GM13977 (cell line): Measurements from ENCODE around the gene MAGI2.

Experiments used
- DNase-seq: peaks from one replicate; pipeline ENCODE4 v3.0.0; 2012; ENCODE audit warnings: low spot score
- in situ Hi-C: fragments of 300-500 bp; cut with MboI; formaldehyde crosslinking; loops from one replicate; pipeline ENCODE4 v1.12.0; 2022; ENCODE audit warnings: low sequenced_read_pairs, low pct_unique_long_range_greater_than_20kb, mixed read lengths, inconsistent platforms; ENCODE audit not compliant: unreplicated experiment
- TF ChIP-seq, protein P1 (sequence below): IDR thresholded peaks from 2 replicates; pipeline ENCODE4 v1.5.1; 2012; ENCODE audit warnings: mild to moderate bottlenecking, control low read depth; ENCODE audit not compliant: insufficient read depth; ENCODE audit errors: extremely low read depth, missing control alignments

The MAGI2 gene

DNA sequence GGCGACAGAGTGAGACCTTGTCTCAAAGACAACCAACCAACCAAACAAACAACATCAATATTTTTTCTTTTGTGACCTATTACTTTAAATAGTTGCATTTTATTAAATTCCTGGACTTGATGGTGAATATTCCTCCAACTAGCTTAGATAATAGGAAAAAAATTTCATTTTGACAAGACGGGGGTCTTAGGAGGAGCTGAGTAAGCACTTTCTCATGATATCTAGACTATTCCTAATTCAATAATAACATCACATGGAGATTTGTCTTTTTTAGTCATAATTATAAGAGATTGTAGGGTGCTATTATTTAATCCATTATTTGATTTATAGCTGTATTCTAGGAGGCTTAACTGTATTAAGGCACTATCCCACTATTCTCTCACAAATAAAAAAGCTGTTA is 952.4 kb downstream of the MAGI2 start:
- TF ChIP-seq, protein P1, sequence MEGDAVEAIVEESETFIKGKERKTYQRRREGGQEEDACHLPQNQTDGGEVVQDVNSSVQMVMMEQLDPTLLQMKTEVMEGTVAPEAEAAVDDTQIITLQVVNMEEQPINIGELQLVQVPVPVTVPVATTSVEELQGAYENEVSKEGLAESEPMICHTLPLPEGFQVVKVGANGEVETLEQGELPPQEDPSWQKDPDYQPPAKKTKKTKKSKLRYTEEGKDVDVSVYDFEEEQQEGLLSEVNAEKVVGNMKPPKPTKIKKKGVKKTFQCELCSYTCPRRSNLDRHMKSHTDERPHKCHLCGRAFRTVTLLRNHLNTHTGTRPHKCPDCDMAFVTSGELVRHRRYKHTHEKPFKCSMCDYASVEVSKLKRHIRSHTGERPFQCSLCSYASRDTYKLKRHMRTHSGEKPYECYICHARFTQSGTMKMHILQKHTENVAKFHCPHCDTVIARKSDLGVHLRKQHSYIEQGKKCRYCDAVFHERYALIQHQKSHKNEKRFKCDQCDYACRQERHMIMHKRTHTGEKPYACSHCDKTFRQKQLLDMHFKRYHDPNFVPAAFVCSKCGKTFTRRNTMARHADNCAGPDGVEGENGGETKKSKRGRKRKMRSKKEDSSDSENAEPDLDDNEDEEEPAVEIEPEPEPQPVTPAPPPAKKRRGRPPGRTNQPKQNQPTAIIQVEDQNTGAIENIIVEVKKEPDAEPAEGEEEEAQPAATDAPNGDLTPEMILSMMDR, result no peak
- in situ Hi-C loops, result no loop called here
- DNase-seq, result no peak

DNA sequence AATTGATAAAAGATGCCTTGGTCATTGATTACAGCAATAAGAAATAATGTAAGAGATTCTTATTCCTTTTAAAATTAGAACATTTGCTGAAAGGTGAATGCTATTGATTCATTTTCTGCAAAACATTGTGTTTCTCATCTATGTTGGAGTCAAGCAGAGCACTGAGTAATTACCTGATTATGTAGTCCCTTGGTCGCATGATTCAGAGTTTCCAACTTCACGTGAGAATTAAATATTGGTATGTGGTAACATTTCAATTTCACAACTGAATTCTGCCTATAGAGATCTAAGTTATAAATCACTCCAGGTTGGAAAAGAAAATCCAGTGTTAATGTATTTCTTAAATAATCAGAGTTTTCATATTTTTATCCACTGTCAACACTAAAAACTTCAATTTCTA is 953.5 kb downstream of the MAGI2 start:
- in situ Hi-C loops, result no loop called here
- DNase-seq, result no peak
- TF ChIP-seq, protein P1, result no peak

DNA sequence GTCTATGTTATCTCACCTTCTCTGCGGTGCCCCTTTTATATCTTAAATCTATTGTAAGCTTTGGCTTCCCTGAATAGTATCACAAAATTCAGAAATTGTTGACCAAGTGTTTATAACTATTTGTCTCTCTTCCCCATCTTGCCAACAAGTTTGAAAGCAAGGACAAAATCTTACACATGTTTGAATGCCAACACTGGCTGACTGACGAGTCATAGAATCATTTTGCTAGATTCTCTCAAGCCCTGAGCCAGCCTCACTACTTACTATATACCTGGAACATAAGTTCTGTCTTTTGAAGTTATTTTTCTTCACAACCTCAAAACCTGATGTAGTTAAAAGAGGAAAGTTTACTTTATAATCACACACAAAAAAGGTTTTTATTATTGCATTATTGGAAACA is 954.2 kb downstream of the MAGI2 start:
- in situ Hi-C loops, result no loop called here
- no peak for DNase-seq
- TF ChIP-seq, protein P1, result no peak

DNA sequence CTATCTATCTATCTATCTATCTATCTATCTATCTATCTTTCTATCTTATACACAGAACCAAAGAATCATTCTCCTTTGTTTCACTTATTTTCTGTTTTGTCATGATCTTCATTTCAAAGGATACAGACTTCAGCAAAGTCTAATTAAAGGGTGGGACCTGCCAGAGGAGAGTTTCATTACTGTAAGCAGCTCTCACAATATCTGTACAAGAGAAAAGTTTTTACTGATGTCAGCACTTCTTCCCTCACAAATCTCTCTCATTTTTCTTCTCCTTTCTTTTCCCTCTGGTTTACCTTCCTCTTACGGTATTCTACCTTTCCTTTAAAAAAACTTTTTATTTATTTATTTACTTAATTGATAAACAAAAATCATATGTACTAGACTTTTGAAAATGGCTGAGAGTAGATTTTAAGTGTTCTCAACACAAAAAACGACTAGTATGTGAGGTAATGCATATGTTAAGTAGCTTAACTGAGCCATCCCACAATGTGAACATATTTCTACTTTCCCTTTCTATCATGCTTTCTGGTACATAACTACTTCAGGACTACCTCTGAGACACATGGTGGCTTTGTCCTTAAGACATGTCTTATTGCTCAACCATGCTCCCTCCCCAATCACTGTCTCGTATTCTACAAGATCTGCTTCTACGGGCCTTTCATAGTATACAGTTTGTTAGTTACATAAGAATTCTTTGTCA is 955.6 kb downstream of the MAGI2 start:
- in situ Hi-C loops, result no loop called here
- DNase-seq, result no peak
- TF ChIP-seq, protein P1, result no peak

DNA sequence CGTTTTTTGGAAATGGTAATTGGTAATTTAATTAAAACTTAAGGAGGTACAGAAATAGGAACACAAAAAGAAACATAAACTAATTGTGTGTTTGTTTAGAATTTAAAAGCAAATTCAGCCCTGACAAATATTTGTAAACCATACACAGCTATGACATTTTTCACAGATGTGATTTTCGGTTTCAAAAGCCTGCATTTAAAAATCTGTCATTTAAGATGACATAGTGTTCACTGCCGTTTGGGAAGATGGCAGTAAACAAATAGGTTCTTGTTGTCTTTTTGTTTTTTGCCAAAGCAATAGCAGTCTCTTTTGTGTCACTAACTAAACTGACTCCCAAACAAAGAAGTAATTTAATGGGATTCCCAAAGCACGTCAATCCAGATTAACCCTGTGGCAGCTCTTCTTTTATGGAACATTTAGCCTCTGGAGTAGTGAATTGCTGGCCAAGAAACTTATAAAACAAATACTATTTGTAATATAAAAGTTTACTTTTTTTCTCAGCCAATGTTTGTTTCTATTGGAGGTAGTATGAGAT is 957.3 kb downstream of the MAGI2 start:
- no peak for DNase-seq
- in situ Hi-C loops, result no loop called here
- TF ChIP-seq, protein P1, result no peak

DNA sequence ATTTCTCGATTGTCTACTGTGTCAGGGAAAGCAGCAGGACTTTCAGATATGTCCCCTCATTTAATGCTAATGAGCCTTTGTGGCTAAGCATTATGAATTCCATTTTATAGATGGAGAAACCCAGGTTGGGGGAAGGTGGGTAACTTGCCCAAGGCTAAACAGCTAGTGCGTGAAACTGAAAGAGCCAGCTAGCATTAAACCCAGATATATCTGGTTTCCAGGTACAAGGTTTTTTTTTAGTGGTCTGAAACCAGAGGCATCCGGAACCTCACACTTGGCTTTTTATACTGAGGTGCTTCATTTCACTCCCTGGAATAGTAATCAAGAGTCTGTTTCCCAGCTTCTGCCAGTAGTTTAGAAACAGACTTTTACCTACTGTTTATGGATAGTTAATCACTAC is 960.1 kb downstream of the MAGI2 start:
- no peak for DNase-seq
- in situ Hi-C loops, result no loop called here
- TF ChIP-seq, protein P1, result no peak
